GM19099 (cell line): ENCODE data around the gene FAM3C.

Experiments used
- POLR2A ChIP-seq: IDR thresholded peaks from 3 replicates; pipeline ENCODE4 v1.6.1; 2011; ENCODE audit warnings: low read depth; ENCODE audit not compliant: insufficient read length; ENCODE audit errors: extremely low read depth

The FAM3C gene

DNA sequence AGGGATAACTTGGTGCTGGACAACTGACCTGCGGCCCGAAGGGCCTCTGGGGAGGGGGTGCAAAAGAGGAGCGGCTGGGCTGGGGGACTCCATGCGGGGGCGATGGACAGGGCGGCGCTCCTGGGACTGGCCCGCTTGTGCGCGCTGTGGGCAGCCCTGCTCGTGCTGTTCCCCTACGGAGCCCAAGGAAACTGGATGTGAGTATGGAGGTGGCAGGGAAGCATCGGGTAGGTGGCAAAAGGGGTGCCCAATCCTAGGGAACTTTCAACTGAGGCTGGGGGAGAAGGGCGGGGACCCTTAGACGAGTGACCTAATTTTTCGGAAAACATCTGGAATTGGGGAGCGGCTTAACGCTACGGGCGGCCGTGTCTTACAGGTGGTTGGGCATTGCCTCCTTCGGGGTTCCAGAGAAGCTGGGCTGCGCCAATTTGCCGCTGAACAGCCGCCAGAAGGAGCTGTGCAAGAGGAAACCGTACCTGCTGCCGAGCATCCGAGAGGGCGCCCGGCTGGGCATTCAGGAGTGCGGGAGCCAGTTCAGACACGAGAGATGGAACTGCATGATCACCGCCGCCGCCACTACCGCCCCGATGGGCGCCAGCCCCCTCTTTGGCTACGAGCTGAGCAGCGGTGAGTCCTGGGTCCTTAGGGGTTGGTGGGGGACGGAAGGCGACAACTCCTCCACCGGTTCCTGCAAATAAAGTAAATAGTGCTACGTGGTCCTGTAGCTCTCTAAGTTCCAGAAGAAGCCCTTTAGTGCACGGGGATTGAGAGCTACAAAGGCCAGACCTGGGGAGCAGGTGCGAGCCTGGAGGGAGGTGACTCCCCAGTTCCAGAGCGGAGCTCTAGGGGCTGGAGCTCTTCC, 66.7 kb downstream of the FAM3C start:
- TF ChIP-seq POLR2A = no peak

DNA sequence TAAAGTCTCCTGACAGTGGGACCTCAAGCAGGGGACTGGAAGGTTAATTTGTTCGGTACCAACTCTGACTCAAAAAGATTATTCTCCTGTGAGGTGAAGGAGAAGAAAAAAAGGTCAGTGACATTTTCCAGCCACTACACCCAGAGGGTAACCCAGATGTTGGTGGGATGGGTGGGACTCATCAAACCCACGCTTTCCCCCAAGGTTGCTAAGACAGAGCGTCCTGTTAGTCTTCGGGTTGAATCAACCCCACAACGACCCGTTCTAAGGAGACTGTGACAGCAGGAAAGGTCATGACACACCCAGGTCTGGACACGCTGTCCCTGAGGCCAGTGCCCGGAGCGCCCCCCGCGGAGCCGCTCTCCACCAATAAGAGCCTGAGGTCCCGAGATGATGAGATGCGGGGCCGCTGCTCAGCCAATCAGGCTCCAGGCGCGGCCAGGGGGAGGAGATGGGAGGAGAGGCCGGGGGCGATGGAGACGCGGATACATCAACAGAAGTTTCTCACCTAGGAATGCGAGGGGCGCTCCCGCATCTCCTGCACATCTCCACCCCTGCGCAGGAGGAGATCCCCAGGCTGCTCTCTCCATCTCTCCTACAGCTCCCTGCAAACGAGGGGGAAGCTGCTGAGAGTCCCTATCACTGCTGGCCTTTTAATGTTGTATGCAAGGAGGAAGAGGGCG, 67.5 kb downstream of the FAM3C start, which contains the start of gene WNT16:
Gene WNT16 (plus strand): TSS at position 493 of the 683 bp plus-strand sequence. CDS start 293 bp downstream, outside the sequence.
- TF ChIP-seq POLR2A = no peak

DNA sequence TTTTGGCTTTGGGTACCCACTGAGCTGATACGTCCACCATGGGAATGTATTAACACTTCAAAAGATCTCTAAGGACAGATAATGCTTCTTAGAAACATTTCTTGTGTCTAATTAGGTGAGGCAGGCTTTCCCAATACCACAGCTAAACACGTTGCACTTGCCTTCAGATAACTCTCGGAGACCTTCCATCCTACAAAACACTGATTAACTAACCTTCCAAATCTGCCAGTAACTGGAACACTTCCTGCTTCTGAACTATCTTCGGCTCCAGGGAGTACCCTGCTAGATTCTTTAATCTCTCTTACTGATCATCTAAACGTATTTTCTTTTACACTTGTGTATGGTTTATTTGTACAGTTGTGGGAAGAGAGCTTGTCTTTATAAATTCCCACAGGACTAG, 68.4 kb downstream of the FAM3C start:
- no peak for TF ChIP-seq POLR2A

DNA sequence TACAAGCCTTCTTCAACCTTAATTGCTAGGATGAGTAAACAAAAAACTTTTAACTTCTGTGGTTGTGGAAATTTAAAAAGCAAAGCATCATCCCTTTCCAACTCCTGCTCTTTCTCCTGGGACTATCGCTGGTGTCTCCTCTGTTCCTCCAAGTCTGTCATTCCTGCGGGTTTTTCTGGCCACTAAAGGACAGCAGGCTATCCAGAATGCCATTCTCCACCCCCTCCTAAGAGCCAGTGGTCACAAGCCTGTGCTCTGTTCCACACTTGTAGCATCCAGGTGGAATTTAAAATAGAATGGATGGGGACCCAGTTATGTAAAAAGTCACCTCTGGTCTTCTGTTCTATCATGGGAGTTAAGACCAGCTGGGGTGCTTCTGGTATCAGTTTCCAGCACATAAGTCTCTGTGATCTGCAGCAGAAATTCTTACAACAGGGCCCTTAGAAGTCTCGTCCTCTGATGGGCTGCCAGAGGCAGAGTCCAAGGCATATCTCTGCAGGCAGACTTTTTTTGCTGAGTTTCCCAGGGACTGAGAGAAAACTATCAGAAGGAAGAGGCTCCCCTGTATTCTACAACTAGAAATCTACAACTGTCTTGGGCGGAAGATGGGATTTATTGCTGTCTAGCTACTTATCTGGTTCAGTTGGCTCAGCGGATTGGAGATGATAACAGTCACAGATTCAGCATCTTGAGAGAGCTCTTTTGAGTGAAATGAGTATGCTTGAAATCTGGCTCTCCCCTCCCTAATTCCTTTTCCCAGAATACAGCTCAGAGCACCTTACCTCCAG, 72.4 kb downstream of the FAM3C start:
- TF ChIP-seq POLR2A = no peak

DNA sequence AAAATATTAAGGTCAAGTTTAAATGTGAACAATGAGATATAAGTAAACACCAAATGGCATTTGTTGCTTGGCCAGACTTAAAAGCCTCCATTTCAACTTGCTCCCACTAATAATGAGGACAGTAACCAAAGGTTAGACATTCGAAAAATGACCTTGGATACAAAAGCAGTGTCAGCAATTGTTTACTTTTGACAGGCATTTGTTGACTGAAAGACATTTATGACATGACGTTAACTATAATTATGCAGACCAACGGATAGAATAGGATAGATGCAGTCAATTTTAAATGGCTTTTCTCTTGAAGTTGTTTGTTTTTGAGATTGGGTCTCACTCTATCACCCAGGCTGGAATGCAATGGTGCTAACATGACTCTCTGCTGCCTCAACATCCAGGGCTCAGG, 73.6 kb downstream of the FAM3C start:
- no peak for TF ChIP-seq POLR2A

DNA sequence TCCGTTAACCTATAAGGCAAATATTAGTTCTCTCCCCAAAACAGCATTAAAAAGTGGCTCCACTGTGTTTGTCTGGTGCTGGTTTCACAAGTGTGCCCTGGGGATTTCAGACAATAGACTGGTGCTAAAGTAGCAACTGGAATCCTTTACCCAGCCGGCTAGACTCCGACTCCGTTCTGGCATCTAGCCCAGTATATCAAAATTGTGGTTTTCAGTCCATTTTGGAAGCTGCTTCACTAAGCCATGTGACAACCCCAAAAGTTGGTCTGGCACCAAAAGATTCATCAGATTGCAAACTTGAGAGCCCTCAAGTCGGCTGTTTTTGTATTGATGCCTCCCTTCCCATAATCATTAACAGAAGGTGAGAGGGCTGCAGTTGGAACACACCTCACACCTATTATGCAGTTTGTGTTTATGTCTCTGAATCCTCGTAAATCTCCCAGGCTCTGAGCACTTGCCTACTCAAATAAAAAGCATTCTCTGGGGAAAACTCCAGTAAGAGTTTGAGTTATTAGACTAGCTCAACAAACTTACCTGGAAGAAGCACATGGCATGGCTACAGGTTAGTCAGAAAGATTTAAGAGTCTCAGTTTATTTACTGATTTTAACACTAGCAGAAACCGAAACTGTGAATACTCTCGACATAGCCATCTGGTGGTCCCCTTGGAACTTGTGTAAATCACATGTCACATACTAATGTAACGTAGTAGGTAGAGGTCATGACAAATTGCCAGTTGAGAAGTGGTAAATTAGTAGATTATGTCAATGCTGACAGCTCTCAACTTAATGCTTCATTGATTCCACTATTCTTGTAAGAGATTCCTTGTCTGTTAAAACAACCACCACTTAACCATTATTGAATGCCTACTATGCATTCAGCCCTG, 82.1 kb downstream of the FAM3C start:
- no peak for TF ChIP-seq POLR2A

DNA sequence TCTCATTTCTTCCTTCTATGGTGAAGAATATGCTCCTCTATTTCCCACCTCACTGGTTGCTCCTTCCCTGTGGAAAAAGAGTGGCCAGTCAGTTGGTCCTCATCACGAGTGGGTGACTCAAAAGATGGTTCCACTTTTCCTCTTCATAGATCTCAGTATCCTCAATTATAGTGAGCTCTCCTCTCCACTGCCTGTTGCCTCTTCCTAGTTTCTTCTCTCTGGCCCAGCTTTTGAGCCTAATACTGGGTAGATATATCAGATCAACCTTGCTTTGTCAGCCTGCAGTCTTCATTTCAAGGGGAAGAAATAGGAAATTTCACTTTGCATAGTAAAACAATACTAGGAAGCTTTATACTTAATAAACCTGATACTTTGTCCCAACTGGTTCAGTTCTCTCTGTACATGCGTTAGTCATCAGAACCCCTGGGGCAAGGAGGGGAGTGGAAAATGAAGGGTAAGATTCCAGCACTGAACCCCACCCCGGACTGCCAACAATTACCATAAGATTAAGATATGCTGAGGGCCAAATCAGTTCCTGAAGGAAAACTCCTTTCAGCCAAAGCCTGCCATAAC, 82.8 kb downstream of the FAM3C start:
- no peak for TF ChIP-seq POLR2A

DNA sequence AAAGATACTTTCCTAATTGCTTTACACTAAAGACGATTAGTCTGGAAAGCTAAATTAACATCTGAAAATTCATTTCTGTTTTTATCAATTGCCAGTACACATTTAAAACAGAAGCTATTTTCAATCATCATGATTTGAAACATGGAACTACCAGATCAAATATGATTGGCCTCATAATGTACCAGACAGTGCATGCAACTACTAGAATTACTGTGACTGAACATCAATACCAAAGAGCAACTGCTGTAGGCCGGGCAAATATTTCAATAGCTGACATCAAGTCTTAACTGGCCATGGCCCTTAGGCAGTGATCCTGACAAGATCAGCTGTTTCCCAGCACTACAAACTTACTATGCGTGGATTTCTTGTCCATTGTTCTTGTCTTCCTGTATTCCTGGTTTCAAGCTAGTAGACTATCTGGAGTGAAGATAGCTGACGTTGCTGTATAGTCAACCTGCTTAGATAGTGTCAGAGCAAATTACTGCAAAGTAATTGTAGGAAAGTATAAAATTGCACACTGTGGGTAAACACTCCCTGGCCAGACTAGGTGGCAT, 89.0 kb downstream of the FAM3C start:
- TF ChIP-seq POLR2A = no peak

DNA sequence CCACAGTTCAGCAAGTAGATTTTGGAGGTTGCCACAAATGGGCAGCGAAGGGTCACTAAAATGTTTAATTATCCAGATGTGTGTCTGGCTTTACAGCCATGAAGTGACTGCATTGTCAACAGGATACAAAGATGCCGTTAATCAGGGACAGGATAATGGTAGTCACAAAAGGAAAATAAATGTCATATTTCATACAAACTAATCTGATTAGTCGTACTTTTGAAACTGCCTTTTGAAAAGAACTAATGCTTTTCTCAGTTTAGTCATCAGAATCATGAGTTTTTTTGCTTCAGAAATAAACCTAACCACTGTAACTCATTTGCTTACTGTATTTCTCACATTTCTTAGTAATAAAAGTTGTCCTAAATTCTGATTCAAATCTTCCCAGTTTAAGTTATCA, 89.5 kb downstream of the FAM3C start:
- no peak for TF ChIP-seq POLR2A

DNA sequence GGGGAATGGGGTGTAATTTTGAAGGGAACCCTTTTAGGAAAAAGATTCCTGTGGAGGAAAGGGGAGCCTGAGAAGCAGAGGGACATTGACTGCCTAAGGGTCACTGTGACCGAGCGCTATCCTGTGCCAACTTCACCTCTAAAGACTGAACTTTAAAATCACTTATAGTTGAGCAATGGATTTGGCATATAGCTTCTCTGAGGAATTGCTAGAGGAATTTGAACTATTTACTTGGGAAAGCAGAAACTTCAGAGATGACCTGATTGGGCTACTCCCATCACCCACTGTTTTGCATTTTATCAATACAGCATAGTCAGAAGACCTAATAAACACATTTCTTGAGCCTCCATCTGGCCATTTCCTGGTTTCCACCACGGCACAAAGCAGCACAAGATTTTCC, 91.0 kb downstream of the FAM3C start:
- TF ChIP-seq POLR2A = no peak

DNA sequence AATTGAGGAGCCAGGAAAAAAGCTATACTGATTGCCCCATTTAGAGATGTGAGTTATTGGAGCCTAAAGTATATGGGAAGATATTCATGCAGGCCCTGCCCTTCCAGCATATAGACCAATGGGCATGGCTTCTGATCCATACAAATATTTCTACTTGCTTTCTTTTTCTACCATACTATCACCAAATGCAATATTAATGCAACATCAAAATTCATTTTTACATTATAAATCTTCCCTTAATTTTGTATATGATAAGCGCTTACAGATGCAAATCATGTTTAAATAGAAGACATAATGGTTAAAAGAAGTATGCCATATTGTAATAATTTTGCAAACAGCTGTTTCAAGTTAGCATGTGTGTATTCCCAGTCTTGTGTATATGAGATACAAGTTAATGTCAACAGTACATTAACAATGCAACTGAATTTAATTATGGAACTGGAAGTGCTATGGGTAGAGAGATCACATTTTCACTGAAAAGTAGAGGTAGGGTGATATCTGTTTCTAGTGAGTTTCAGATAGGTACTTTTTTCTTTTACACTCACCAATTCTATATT, 91.9 kb downstream of the FAM3C start:
- TF ChIP-seq POLR2A = no peak

DNA sequence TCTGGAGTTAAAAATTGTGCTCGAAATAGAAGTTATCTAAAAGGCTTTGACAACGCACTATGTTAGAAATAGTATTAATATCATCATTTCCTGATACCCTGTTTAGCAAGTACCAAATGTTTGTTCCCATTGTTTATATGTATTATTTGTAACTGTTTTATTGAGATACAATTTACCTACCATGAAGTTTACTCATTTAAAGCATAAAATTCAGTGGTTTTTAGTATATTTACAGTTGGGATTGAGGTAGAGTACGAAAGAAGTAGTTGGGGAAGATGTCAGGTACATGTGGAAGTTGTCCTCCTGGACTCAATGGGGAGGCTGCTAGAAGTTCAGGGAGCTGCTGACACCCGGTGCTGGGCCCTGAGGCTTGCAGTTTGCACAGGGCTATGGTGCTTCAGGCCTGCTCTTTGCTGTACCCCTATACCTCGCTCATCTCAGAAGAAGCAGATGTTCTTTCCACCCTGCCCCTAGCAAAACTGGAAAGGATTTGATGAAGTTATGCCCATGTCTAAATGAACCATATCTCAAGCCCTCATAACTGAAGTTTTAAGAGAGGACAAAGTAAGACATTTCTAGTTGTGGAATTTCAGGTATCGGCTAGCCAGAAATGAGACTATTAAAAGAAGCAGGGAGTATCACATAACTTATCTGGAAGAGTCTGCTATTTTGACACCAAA, 92.5 kb downstream of the FAM3C start:
- no peak for TF ChIP-seq POLR2A

DNA sequence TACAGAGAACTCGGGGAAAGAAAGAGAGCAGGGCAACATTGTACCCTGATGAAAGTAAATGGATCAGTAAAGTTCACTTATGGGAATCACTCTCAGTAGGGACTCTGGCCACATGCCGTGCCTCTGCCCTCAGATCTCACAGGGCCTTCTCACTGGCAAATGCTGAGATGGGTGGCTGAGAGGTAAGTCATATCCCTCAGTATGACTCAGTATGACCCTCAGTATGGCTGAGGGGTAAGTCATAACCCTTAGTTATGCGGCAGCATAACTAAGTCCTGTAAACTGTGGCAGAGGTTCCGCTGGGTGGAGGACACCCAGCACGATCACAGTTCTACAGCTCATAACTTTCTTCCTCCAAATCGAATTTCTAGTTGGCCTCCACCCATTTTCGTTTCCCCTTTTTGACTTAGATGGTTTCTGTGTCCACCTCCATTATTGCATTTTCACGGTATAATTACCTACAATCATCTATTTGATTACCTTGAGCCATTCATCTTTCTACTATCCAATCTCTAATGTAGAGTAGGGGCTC, 93.8 kb downstream of the FAM3C start:
- TF ChIP-seq POLR2A = no peak
